GM19324 (cell line): ENCODE results near the gene ZFP3.
"Not testable (repeated sequence)": the region's sequence is repeated elsewhere in the genome, so short reads cannot be mapped to it uniquely, and the experiment has no call there.

Experiments used
- ATAC-seq: cut with Tn5 transposase; IDR thresholded peaks from one replicate; pipeline ENCODE4 v1.9.1; 2021; ENCODE audit warnings: mild to moderate bottlenecking, moderate library complexity; ENCODE audit not compliant: unreplicated experiment, low FRiP score

The ZFP3 gene

DNA sequence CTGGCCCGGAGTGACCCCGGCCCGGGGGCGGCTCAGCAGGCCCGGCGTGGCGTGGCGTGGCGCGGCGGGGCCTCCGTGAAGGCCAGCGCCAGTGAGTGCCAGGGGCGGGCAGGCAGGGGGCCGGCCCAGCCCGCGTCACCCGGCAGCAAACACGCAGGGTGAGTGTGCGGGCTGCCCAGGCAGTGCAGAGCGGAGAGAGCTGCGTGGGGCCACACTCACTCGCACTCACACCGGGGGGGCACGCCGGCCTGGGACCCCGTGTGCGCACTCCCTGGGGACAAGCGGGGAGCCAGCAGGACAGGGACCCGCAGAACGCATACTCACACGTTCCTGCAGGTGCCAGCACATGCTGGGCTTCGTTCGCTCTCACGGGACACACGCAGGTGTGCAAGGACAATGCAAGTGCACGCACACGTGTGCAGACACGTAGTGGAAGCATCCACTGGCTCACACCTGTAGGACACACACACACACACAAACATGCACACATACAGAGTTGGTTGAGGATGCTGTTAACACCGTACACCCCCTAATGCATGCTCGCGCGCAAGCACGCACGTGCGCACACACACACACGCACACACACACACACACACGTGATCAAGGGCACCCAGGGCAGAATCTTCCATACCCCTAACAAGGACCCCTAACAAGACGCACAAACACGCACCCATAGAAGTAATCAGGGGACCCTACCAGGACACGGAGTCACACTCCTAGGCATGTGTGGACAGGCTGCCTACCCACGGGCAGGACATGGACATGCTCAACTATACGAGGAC lies 45.3 kb downstream of the ZFP3 start:
- no peak for ATAC-seq

DNA sequence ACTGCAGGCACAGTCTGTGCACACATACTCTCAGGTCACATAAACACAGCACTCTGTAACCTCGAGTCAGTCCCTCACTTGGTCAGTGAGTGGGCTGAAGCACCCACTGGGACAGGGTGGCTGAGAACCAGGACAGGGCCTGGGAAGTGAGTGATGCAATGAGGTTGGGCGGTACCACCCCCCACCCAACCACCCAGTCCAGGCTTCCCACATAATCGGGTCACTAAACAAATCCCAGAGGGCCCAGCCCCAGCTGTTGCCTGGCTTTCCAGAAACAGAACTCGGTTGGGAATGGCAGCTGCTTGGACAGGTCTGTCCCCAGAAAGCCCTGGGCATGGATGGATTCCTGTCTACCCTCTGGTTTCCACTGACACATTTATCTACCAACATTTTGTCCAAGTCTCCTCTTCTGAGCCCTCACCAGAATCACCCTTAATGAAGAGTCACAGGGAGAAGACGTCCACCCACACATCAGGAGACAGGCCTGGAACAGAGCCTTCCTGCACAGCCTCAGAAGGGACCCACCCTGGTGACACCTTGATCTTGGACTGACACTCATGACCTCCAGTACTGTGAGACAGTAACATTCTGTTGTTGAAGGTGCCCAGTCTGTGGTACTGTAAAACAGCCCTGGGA lies 46.0 kb downstream of the ZFP3 start:
- not testable (repeated sequence) for ATAC-seq

DNA sequence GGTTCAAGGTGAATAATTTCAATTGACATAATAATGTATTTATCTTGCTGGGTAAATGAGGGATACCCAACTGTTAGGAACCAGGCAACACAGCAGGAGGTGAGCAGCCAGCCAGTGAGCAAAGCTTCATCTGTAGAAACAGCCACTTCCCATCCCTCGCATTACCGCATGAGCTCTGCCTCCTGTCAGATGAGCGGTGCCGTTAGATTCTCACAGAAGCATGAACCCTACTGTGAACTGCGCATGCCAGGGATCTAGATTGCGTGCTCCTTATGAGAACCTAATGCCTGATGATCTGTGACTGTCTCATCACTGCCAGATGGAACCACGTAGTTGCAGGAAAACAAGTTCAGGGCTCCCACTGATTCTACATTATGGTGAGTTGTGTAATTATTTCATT lies 46.6 kb downstream of the ZFP3 start:
- ATAC-seq: not testable (repeated sequence)

DNA sequence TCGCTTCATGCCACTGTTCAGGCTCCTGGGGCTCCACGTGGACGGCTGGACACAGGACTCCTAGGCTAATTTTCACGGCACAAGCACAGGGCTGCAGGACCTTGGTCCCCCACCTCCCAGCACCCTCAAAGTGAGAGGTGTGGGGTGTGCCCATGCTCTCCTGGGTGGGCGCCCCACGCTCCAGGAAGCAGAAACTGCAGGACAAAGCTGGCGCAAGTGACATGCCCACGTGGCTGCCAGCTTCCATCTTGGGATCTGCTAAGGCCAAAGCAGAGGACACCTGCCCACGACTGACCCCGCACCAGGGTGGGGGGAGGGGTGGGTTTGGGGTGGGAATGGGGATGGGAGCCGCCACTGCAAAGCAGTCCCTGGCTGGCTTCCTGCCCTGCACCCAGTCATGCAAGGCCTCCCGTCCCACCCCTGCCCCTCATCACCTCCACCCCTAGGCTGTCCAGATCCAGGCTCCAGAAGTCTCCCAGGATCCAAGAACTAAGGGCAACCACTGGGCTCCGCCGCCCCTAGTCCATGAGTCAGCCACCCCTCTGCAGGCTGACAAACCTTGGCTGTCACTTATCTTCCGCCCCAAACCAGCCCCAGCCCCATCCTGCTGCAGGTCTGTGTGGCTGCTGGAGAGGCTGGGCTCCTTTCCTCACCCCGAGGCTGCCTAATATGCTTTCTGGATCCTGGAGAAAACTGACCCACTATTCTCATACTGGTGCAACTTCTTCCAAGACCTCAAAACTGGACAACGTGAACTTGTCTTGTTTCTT lies 48.6 kb downstream of the ZFP3 start:
- ATAC-seq: no peak

DNA sequence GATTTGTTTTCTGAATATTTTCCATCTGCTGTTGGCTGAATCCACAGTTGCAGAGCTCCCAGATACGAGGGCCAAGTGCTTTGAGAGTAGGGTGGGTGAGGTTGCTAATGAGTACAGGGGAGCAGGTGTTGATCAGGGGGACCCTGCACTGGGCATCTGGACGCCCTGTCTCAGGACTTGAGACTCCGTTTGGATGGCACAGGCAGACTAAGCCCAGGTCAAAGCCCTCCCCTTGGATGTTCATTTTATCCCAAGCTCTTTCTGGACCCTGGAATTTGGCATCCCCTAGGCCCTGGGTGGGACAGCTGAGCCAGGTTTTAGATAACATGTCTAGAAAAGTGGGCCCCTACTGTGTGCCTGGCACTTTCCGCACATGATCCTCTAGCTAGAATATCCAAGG lies 49.6 kb downstream of the ZFP3 start:
- ATAC-seq: no peak

DNA sequence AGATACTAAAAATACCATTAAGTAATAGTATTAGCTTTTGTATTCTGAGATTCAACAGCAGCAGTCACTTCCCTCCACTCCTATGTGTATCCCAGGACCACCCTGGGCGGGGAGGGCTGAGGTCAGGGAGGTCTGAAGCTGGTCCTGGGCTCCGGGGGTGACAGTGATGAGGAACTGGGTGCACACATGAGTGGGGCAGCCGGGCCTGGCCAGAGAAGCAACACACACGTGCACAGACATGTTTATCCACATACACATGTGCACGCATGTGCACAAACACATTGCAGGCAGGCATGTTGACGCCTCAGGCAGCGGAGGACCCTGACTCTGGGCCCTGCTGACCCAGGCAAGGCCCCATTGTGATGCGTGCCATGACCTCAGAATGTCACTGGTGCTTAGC lies 50.1 kb downstream of the ZFP3 start:
- ATAC-seq: not testable (repeated sequence)

DNA sequence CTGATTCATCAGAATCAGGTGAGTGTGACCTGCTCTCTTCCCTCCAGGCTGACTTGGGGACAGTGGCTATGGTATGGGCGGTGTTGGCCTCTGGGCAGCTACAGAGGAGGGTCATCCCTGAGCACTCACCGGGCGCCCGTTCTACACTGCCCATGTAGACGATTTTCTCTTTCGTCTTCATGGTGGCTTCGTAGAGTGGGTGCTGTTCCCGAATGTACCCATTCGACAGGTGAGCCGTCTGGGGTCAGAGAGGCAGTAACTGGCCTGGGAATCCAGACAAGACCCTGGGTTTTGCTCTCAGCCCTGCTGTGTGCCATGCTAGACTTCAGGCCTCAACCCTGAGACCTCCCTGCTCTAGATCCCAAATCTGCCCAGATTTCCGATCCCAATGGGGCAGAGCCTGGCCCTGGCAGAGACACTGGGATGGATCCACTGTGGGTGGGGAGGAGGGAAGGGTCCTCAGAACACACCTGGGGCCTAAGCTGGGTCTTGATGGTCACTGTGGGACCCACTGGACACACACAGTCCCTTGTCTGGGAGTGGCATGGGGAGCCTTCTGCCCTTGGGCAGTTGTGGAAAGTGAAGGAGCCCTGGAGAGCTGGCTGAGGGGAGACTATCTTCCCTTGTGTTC lies 50.8 kb downstream of the ZFP3 start:
- no peak for ATAC-seq

DNA sequence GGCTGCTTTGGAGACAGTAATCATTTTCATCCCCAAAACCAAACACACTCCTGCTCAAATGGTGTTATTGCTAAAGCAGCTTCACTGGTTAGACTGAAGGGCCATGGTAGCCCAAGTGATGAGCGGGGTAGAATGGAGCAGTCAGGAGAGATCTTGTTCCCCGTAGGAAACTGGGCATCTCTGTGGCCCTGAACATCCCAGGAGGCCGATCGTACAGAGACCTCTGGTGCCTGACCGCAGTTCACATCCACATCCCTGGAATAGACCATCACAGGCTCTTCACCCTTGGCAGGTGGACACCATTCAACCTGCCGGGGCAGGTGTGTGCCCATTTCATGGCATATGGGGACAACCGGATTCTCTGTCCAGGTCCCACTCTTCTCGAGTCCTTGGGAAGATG lies 51.5 kb downstream of the ZFP3 start:
- not testable (repeated sequence) for ATAC-seq

DNA sequence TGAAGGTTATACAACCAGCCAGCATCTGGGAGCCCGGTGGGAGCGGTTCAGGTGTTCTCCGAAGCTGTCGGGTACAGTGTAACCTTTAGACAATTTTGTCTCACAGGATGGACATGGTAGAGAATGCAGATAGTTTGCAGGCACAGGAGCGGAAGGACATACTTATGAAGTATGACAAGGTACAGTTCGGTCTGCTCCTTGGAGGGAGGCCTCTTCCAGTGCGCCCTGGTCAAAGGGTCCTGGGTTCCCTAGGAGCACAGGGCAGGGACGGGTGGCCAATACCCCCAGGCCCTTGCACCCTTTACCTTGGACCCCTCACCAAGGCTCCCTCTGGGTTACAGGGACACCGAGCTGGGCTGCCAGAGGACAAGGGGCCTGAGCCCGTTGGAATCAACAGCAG lies 52.0 kb downstream of the ZFP3 start:
- ATAC-seq: not testable (repeated sequence)

DNA sequence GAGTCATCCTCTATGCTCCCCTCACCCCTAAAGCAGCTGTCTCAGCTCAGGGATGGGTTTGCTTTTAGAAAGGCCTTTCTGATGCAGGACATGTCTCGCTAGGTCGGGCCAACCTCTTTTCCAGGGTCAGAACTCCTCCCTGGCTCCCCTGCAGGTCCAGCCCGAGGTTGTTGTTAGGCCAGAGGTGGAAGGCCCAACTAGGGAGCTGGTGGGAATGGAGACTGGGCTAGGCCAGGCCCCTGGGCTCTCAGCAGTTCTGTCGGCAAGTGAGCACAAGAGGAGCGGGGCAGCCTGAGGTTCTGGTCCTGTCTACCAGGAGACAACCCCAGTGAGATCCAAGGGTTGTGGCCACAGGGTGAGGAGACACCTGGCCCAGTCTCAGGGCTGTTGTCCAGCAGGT lies 52.4 kb downstream of the ZFP3 start:
- not testable (repeated sequence) for ATAC-seq

DNA sequence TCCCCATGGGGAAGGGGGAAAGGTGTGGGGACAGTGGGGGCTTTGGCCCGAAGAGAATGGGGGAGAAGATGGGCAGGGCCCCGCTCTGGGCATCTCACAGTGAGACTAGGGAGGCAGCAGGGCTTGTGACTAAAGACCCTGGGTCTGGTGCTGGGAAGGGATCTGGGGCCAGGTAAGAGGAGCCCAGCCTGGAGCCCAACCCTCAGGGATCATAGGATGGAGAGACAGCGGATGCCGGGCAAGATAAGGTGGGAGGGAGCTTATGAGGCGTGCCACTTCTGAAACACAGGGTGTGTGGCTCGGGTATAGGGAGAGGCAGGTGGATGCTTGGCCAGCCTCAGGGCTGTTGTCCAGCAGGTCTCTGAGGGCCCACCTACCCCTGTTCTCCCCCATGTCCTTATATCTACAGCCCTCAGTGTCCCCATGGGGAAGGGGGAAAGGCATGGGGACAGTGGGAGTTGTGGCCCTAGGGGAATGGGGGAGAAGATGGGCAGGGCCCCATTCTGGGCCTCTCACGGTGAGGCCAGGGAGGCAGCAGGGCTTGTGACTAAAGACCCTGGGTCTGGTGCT lies 53.0 kb downstream of the ZFP3 start:
- no peak for ATAC-seq

DNA sequence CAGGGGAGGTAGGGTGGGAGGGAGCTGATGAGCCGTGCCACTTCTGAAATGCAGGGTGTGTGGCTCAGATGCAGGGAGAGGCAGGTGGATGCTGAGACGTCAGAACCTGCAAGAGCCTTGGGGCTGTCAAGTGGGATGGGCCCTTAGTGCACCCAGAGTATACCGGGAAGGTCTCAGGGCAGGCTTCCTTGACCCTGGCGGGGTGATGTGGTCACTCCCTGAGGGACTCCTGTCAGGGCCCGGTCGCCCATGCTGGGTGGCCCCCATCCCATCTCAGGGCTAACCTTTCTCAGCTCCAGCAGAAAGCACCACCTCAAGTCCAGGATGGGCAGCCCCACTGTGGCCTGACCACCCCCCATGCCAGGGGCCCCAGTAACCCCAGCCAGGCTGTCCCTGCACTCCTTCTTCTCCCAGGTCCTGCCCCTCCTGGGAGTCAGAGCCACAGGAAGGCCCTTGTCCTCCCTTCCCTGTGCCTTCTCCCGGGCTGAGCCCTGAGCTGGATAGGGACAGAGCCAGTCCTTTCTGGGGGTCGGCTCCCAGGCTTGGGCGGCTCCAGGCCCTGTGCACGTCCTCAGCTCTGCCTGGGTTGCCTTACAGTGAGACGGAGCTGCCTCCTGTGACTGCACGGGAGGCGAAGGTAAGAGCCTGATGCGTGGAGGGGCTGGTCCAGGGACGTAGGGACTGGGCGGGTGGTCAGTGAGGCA lies 53.7 kb downstream of the ZFP3 start:
- ATAC-seq: not testable (repeated sequence)

DNA sequence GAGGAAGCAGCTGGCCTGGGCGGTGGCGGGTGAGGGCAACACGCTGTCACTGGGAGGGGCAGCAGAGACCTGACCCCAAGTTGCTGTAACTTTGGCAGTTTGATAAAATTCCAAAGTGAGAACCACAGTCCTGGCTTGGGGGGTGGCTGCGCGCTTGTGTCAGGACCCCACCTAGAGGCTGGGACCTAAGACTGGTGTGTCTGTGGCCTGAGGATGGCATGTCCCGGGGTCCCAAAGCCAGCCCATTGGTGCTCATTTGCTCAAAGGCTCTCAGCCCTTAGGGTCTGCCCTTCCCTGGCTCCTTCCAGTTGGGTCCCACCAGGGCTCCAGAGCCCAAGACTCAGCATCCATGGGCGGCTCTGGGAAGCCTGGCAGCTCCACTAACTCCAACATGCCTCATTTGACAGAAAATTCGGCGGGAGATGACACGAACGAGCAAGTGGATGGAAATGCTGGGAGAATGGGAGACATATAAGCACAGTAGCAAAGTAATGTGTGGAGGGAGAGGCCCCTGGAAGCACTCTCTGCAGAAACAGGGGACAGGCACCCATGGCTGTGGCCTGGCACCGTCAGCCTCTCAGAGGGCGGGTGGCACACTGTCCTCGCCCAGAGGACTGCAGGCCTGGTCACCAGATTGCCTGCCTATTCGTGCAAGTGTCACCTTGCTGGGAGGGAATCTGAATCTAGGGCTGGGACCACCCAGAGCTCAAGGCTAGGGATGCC lies 54.4 kb downstream of the ZFP3 start:
- not testable (repeated sequence) for ATAC-seq

DNA sequence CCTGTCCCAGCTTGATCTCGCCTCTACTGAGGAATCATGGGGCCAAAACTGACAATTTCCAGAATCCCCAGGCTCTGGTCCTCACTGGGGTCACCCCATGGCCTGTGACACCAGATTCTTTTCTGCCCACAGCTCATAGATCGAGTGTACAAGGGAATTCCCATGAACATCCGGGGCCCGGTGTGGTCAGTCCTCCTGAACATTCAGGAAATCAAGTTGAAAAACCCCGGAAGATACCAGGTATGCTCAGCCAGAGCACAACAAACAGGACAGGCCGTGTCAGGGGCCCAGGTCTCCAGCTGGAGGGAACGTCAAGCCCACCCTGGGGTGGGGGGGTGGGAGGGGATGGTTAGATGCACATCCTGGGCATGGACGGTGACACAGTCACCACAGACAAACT lies 55.0 kb downstream of the ZFP3 start:
- no peak for ATAC-seq

DNA sequence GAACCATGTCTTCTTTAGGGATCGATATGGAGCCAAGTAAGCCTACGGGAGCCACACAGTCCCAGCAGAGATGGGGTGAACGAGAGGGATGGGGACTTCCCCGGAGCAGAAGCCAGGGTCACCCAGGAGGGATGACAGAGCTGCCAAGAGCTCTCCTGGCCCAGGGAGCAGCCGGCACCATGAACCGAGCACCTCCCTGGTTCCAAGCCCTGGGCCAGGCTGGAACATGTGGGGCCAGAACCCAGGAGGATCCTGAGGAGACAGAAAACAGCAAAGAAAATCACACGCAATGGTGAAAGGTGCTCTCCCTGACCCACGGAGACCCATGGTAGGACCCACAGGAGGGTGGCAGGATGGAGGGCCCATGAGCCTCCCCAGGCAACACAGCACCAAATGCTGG lies 55.7 kb downstream of the ZFP3 start:
- ATAC-seq: not testable (repeated sequence)

DNA sequence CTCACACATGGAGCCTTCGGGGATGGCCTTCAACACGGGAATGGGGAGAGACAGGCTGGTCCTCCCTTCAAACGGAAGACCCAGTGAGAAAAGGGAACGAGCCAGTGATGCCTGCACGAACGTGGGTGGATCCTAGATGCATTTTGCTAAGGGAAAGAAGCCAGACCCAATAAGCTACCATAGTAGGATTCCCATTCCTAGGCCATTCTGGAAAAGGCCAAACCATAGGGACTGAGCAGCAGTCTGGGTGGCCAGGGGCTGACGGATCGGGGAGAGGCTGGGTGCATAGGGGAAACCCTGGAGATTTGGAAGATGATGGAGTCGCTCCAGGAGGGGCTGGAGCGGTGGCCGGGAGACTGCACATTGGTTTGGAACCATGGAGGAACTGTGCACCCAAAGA lies 56.3 kb downstream of the ZFP3 start:
- ATAC-seq: not testable (repeated sequence)

DNA sequence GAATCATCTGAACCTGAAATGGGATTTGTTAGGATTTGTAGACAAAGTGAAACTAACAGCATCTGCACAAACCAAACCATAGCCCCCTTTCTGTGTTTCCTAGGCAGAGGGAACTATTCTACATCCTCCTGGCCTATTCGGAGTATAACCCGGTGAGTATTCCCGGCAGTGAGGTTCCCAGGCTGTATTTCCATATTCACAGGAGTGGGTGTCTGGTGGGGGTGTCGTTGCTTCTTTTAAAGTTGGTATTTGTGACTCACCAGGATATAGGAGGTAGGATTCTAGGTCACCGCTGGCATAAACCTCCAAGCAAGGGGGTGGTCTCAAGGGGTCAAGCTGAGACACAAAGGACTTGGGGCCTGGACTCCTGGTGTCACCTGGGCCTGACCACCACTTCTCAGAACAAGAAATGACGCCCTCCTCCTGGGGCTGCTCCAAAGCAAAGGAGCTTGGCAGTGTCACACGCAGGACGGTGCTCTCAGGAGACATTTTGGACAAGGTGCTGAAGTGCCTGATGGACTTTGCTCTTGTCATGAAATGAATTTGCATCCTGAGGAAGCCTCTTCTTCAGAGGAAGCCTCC lies 57.0 kb downstream of the ZFP3 start:
- not testable (repeated sequence) for ATAC-seq

DNA sequence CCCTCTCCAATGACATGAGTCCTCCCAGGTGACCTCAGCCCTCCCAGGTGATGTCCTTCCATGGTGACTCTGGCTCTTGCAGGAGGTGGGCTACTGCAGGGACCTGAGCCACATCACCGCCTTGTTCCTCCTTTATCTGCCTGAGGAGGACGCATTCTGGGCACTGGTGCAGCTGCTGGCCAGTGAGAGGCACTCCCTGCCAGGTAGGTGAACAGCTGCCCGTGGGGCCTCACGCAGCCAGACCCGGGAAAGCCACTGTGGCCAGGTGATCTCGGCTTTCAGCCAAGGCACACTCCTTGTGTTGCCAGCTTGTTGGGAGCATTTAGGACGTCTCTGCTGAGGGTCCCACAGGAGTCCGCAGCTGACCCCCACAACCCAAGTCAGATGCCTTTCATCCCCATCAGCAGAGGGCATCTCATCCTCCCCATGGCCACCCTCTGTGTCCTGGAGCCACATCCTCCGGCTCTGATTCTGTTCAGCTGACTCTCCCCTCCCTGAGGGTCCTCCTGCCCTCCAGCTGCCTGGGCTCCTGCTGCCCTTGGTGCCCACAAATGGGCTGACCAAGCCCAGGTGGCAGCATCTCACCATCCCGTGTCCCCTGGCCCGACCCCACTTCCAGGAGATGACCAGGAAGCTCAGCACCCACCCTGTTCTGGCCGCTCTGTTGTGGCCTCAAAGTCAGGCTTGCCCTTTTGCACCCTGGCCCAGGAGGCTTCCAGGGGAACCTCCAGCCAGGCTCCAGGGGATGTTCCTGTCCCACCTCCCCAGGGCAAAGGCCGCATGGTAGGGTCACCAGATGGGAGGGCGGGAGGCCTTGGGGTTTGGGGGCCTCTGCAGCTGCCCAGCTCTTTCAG lies 57.7 kb downstream of the ZFP3 start:
- no peak for ATAC-seq
